SJSA1 (cell line): ENCODE results near the gene SLC9A9. TPM values are rescaled to one million over a fixed set of nuclear protein-coding genes. Genes with fewer than 3 reads are reported as not detected.

Experiments used
- DNase-seq, 2 experiments: peaks; one replicate each; pipeline ENCODE4 v3.0.0-alpha.2; 2015 to 2020; ENCODE audit warnings: low spot score in 2 of 2, low read depth in 1 of 2
- H3K27ac ChIP-seq: fragments of 250-450 bp; sonication (Bioruptor Pico); 2 replicates; pipeline ENCODE4 v1.5.1; 2020; ENCODE audit warnings: mild to moderate bottlenecking, moderate library complexity
- H3K27me3 ChIP-seq: fragments of 250-450 bp; sonication (Bioruptor Pico); replicated peaks from 2 replicates; pipeline ENCODE4 v1.5.1; 2020; ENCODE audit warnings: mild to moderate bottlenecking, moderate library complexity
- H3K36me3 ChIP-seq: fragments of 250-450 bp; sonication (Bioruptor Pico); 2 replicates; pipeline ENCODE4 v1.5.1; 2020; ENCODE audit warnings: mild to moderate bottlenecking
- H3K4me1 ChIP-seq: fragments of 250-450 bp; sonication (Bioruptor Pico); replicated peaks from 2 replicates; pipeline ENCODE4 v1.6.1; 2021; ENCODE audit warnings: mild to moderate bottlenecking
- H3K4me3 ChIP-seq: fragments of 250-450 bp; sonication (Bioruptor Pico); 2 replicates; pipeline ENCODE4 v1.5.1; 2020; ENCODE audit warnings: mild to moderate bottlenecking
- H3K9me3 ChIP-seq: fragments of 250-450 bp; sonication (Bioruptor Pico); replicated peaks from 2 replicates; pipeline ENCODE4 v1.5.1; 2020; ENCODE audit warnings: mild to moderate bottlenecking
- total RNA-seq: library from RNA; depleted of rRNA; stranded (reverse); fragments of >200 nt; shearing (Covaris generic); gene quantifications from 2 replicates; pipeline ENCODE4 v1.2.3, GENCODE V29; 2014

SLC9A9 gene
- total RNA-seq, 1 experiment from 2014 or later = 0.05 TPM

GRCh38 chr3:143786219-143787191 is 61.8 kb downstream of the SLC9A9 start:
- no peaks in the 10 kb centered on the region for H3K36me3 ChIP-seq
- H3K27me3 ChIP-seq = no peaks in the 10 kb centered on the region
- no peak overlapping the region for H3K4me3 ChIP-seq
- no peak overlapping the region for H3K27ac ChIP-seq
- no peaks in the 10 kb centered on the region for H3K9me3 ChIP-seq
- no peaks in the 10 kb centered on the region for H3K4me1 ChIP-seq
- no peak for DNase-seq

GRCh38 chr3:143784446-143784845 is 63.8 kb downstream of the SLC9A9 start:
- Histone ChIP-seq H3K27me3 (no peaks in the 10 kb centered on the region), H3K4me3 (no peak overlapping the region), H3K9me3 (no peaks in the 10 kb centered on the region), H3K36me3 (no peaks in the 10 kb centered on the region), H3K4me1 (no peaks in the 10 kb centered on the region), H3K27ac (no peak overlapping the region)
- no peak for DNase-seq

- no peaks in the 10 kb centered on the region for H3K36me3 ChIP-seq
- H3K27me3 ChIP-seq = no peaks in the 10 kb centered on the region
- no peak overlapping the region for H3K27ac ChIP-seq
- DNase-seq = no peak
- H3K9me3 ChIP-seq = no peaks in the 10 kb centered on the region
- H3K4me1 ChIP-seq = no peaks in the 10 kb centered on the region
- H3K4me3 ChIP-seq = no peak overlapping the region
These were observed 64.4 kb downstream of the SLC9A9 start for GRCh38 chr3:143783851-143784370.

DNA sequence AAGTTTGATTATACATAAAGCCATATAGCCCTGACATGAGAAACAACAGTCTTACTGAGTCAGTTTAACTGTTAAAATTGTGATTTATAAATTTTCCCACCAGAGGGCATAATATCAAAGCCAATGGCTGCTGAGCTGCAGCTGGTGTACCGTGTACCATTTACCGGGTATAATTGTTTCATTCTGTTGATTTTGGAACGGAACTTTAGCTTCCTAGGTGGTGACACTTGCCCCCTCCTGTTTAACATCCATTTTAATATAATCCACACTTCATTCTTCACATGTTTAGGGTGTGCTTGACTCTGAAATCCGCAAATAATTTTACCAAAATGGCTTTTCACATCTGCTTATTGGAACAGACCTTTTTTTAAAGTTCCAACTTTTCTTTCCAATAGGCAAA is 72.8 kb downstream of the SLC9A9 start:
- H3K9me3 ChIP-seq = no peaks in the 10 kb centered on the region
- no peak overlapping the region for H3K27ac ChIP-seq
- no peaks in the 10 kb centered on the region for H3K27me3 ChIP-seq
- peak in 1 of 2 experiments; percentile 4 for DNase-seq
- H3K36me3 ChIP-seq = no peaks in the 10 kb centered on the region
- H3K4me1 ChIP-seq = no peaks in the 10 kb centered on the region
- H3K4me3 ChIP-seq = no peak overlapping the region

DNA sequence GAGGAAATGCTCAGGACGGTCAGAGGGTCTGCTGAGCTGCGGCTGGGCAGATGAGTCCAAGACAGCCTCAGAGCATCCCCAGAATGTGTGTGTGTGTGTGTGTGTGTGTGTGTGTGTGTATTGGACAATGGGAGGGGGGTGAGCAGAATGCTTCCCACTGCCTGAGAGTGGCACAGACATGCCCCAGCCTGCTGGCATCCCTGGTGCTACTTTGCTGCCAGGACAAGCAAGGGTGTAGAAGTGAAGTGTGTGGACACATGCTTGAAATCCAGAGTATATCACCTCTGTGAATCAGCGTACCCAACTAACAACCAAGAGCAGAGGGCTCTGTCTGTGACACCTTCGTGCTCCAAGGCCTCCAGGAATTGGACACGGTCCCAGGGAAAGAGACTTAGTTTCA is 76.3 kb downstream of the SLC9A9 start:
- Histone ChIP-seq H3K4me3 (no peak overlapping the region), H3K27ac (no peak overlapping the region), H3K9me3 (no peaks in the 10 kb centered on the region), H3K27me3 (no peaks in the 10 kb centered on the region), H3K36me3 (no peaks in the 10 kb centered on the region), H3K4me1 (no peaks in the 10 kb centered on the region)
- DNase-seq = no peak

DNA sequence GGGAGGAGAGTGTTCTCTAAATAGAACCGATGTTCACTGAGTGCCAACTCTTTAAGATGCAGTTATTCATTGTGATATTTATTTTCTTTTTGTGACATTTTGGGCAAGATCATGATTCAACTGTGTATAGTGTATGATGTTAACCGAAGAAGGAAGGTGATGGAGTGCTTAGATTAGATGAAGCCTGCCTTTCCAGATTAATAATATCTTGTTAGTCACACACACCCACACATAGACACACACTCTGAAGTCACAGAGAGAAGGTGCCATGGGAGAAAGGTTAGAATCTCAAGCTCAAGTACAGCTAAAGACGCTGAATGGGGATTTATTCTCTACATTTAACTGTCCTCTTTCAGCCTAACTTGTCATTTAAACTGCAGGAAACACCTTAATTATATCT is 77.0 kb downstream of the SLC9A9 start:
- H3K9me3 ChIP-seq = no peaks in the 10 kb centered on the region

GRCh38 chr3:143770391-143770790 is 77.9 kb downstream of the SLC9A9 start:
- no peaks in the 10 kb centered on the region for H3K27me3 ChIP-seq
- H3K9me3 ChIP-seq = no peaks in the 10 kb centered on the region
- DNase-seq = no peak
- H3K27ac ChIP-seq = no peak overlapping the region
- no peaks in the 10 kb centered on the region for H3K36me3 ChIP-seq
- no peaks in the 10 kb centered on the region for H3K4me1 ChIP-seq
- no peak overlapping the region for H3K4me3 ChIP-seq

More for the DNA sequence above, 77.0 kb downstream of the SLC9A9 start:
- DNase-seq = no peak
- no peaks in the 10 kb centered on the region for H3K4me1 ChIP-seq
- no peak overlapping the region for H3K27ac ChIP-seq
- no peaks in the 10 kb centered on the region for H3K27me3 ChIP-seq
- H3K4me3 ChIP-seq = no peak overlapping the region
- H3K36me3 ChIP-seq = no peaks in the 10 kb centered on the region

- DNase-seq = no peak
- H3K4me1 ChIP-seq = no peaks in the 10 kb centered on the region
- H3K36me3 ChIP-seq = no peaks in the 10 kb centered on the region
- no peaks in the 10 kb centered on the region for H3K9me3 ChIP-seq
- H3K4me3 ChIP-seq = no peak overlapping the region
- no peak overlapping the region for H3K27ac ChIP-seq
- no peaks in the 10 kb centered on the region for H3K27me3 ChIP-seq
These were observed 78.7 kb downstream of the SLC9A9 start for GRCh38 chr3:143769616-143770015.

DNA sequence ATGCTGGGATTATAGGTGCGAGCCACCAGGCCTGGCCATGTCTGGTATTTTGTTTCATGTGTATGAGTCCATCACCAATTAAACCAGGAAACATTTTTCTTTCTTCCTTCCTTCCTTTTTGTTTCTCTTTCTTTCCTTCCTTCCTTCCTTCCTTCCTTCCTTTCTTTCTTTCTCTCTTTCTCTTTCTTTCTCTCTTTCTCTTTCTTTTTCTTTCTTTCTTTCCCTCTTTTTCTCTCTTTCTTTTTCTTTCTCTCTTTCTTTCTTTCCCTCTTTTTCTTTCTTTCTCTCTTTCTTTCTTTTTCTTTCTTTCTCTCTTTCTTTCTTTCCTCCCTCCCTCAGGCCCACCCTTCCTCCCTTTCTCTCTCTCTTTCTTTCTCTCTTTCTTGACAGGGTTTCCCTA is 83.4 kb downstream of the SLC9A9 start:
- Histone ChIP-seq H3K4me1 (no peaks in the 10 kb centered on the region), H3K9me3 (no peaks in the 10 kb centered on the region), H3K4me3 (no peak overlapping the region), H3K27ac (no peak overlapping the region), H3K27me3 (no peaks in the 10 kb centered on the region), H3K36me3 (no peaks in the 10 kb centered on the region)
- DNase-seq = no peak

DNA sequence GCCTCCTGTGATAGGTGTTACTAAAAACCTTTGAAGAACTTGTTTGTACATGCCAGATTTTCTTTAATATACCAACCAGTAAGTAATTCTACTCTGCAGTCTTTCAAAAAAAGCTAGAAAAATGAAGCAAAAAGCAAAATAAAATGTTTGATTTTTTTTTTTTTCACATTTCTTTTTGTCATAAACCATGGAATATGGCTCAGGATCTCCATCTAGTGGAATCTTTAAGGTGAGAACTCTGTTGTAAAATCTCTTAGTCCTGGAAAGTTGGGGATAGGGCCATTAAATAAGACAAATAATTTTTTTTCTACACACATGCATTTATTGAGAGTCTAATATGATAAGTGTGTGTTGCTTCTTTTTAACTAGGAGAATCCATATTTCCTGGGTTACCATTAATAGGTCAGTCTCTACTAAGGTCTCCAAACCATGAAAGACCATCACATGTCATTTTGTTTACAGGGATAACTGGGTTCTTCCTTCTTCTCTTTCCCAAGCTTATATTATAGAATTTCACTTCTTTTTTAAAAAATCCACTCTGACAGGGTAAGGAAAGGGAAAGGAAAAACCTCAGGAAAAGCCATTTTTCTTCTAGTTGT is 84.6 kb downstream of the SLC9A9 start:
- no peak for DNase-seq

GRCh38 chr3:143757691-143758090 is 90.6 kb downstream of the SLC9A9 start:
- Histone ChIP-seq H3K36me3 (no peaks in the 10 kb centered on the region), H3K4me3 (no peak overlapping the region), H3K9me3 (no peaks in the 10 kb centered on the region), H3K27me3 (no peaks in the 10 kb centered on the region), H3K27ac (no peak overlapping the region), H3K4me1 (no peaks in the 10 kb centered on the region)
- no peak for DNase-seq

More for the DNA sequence above, 84.6 kb downstream of the SLC9A9 start:
- Histone ChIP-seq H3K36me3 (no peaks in the 10 kb centered on the region), H3K4me1 (no peaks in the 10 kb centered on the region), H3K4me3 (no peak overlapping the region), H3K9me3 (no peaks in the 10 kb centered on the region), H3K27me3 (no peaks in the 10 kb centered on the region), H3K27ac (no peak overlapping the region)

DNA sequence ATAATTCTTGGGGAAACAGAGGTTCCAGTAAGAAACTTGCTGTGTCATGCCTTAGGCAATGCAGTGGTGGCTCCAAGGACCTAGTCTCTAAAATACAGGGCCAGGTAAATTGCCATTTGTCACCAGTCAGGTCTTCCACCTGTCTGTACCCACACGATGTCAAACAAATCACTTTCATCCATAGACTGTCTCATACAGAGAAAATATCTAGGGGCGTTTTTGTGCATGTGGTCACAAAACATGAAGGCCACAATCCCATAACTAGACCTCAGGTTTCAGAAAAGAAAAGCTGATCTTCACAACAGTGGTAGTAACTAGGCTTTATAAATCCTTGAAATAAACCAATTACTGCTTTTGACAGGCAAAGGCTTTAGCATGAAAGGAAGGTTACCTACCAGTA is 92.3 kb downstream of the SLC9A9 start:
- DNase-seq = no peak
- H3K36me3 ChIP-seq = no peaks in the 10 kb centered on the region
- no peaks in the 10 kb centered on the region for H3K4me1 ChIP-seq
- H3K9me3 ChIP-seq = no peaks in the 10 kb centered on the region
- no peak overlapping the region for H3K4me3 ChIP-seq
- H3K27ac ChIP-seq = no peak overlapping the region
- H3K27me3 ChIP-seq = no peaks in the 10 kb centered on the region

- no peaks in the 10 kb centered on the region for H3K27me3 ChIP-seq
- no peak overlapping the region for H3K4me3 ChIP-seq
- no peak for DNase-seq
- no peak overlapping the region for H3K27ac ChIP-seq
- H3K4me1 ChIP-seq = no peaks in the 10 kb centered on the region
- no peaks in the 10 kb centered on the region for H3K9me3 ChIP-seq
- no peaks in the 10 kb centered on the region for H3K36me3 ChIP-seq
These were observed 94.2 kb downstream of the SLC9A9 start for GRCh38 chr3:143754090-143754489.

DNA sequence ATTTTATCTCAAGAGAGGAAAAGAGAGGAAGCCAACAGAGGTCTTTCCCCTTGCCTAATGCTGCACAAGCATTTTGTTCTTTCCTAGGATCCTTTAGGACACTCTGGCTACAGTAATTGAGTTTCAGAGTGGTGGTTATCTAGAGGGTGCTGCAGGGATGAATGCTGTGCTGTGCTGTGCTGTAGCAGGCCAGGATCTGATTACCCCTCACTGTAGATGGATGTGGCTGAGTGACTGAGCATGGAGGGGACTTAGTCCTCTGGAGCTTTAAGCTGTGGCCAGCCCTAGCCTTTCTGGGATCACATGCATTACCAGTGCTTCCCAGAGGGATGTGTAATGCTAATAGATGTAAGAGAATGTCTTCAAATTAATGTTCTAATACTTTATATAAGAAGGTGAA is 94.8 kb downstream of the SLC9A9 start:
- no peaks in the 10 kb centered on the region for H3K4me1 ChIP-seq
- DNase-seq = no peak
- no peaks in the 10 kb centered on the region for H3K36me3 ChIP-seq
- H3K27ac ChIP-seq = no peak overlapping the region
- no peak overlapping the region for H3K4me3 ChIP-seq
- no peaks in the 10 kb centered on the region for H3K27me3 ChIP-seq
- H3K9me3 ChIP-seq = no peaks in the 10 kb centered on the region
